Stimulated activated naive CD8-positive, alpha-beta T cell treated with anti-CD3 and anti-CD28 coated beads, Interleukin-15, Interleukin-2, amounts not matched to agents 100 ng/mL and 50 ng/mL, for 24 hours (primary cell): Measurements from ENCODE around the gene HHLA2.

ENCODE experiments used
- H3K27ac Mint-ChIP-seq: one replicate; pipeline ENCODE4 v1.8.0; 2021; ENCODE audit warnings: mild to moderate bottlenecking, mixed read lengths
- H3K27me3 Mint-ChIP-seq: one replicate; pipeline ENCODE4 v1.8.0; 2021; ENCODE audit warnings: mixed read lengths
- H3K36me3 Mint-ChIP-seq: one replicate; pipeline ENCODE4 v1.8.0; 2021; ENCODE audit warnings: low read depth, mixed read lengths
- H3K4me1 Mint-ChIP-seq: one replicate; pipeline ENCODE4 v1.8.0; 2021; ENCODE audit warnings: low read depth, mixed read lengths
- H3K4me3 Mint-ChIP-seq: one replicate; pipeline ENCODE4 v1.8.0; 2021; ENCODE audit warnings: mild to moderate bottlenecking, mixed read lengths
- H3K9me3 Mint-ChIP-seq: one replicate; pipeline ENCODE4 v1.8.0; 2021; ENCODE audit warnings: mixed read lengths

The HHLA2 gene

DNA sequence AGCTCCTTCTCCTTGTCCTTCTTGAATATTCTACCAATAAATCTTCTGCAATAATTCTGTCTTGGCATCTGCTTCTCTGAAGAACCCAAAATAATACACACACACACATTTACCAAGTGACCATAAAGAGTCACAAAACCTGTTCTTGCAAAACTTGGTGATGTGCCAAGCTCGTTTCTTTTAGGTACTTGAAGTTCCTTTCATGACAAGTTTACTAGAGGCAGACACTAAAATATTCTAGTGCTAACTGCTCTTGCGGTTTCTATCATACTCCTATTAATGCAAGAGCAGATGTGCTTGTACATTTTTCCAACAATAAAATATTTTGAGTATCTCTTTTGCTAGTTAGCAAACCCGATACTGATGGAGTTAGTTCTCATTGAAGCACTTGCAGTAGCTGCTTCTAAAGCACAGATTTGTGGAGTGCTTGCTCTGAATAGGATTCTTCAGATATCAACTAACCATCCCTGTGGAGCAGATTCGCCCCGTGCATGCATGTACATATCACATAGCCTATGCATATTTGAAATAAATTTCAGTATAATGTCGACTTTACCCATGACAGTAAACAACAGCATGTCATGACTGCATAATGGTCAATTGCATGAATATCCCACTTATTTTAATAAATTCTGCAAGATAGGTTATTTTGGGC is 23.2 kb downstream of the HHLA2 start:
- Mint-ChIP-seq H3K36me3 (no peaks in the 10 kb centered on the region), H3K27me3 (no peaks in the 10 kb centered on the region), H3K4me3 (no peak overlapping the region), H3K27ac (no peak overlapping the region), H3K9me3 (no peaks in the 10 kb centered on the region), H3K4me1 (peaks cover 36% of the 10 kb centered on the region)

DNA sequence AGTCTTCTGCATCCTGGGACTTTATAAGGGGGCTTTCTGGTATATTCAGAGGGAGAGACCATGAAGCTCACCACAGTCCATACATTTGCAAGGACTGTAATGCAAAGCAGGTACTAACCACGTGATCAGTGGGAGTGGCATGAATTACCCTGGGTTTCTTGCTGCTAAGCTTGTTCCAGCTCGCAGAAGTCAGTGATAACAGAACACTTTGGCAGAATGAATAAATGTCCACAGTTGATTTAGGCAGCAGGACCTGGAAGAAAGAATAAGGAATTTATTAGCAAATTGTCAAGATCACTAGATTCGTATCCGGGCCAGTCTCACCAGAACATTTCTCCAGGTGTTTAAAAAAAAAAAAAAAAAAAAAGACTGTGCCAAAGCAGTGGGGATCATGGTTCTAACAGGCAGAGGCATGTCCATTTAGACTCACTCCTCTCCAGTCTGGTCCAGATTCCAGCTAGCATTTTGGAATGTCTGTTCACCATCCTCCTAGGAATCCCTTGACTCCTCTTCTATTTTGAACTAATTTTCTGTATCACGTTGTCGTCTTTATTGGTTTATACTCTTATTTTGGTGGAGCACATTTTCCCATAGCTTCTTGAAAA is 24.5 kb downstream of the HHLA2 start:
- H3K4me1 Mint-ChIP-seq, result peaks cover 36% of the 10 kb centered on the region
- no peak overlapping the region for H3K4me3 Mint-ChIP-seq
- peaks cover under 1% of the 10 kb centered on the region for H3K36me3 Mint-ChIP-seq
- H3K27ac Mint-ChIP-seq, result no peak overlapping the region
- H3K27me3 Mint-ChIP-seq, result no peaks in the 10 kb centered on the region
- H3K9me3 Mint-ChIP-seq, result no peaks in the 10 kb centered on the region

DNA sequence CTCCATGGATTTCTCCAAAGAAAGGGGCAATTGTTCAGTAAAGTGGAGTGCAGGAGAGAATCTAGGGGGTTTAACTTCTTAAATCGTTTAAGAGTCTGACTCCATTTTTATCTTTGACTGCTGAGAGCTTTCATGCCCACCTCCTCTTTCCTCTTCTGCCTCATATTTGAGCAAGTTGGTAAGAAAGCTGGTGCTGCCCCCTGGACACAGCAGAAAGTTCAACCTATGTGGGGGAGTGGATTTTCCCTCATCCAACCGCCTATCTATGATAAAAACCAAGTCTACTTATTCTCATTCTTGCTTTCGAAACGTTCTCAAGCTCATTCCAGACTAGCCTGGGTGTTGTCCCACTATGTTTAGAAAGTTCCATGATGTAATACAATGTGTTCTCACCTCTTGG is 26.0 kb downstream of the HHLA2 start:
- H3K36me3 Mint-ChIP-seq, result peaks cover 5% of the 10 kb centered on the region
- no peak overlapping the region for H3K27ac Mint-ChIP-seq
- H3K27me3 Mint-ChIP-seq, result no peaks in the 10 kb centered on the region

DNA sequence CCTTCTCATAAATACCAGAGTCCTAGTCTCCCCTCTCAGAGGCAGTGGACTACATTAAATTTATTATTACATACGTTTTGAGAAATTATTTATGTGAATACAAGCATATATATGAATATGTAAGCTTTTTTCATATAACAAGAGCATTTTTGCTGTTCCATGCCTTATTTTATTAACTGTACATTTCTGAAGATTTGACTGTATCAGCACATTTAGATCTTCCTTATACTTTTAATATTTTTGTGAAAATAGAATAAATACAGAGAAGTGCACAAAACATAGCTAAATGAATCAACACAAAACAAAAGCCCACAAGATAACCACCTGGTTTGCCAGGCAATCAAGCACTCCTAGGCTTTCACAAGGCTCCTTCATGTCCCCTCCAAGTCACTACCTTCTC is 27.8 kb downstream of the HHLA2 start:
- Mint-ChIP-seq H3K9me3 (peaks cover 8% of the 10 kb centered on the region), H3K4me1 (peaks cover 42% of the 10 kb centered on the region), H3K4me3 (no peak overlapping the region), H3K27me3 (no peaks in the 10 kb centered on the region), H3K27ac (no peak overlapping the region), H3K36me3 (peaks cover 5% of the 10 kb centered on the region)

More for the DNA sequence above, 26.0 kb downstream of the HHLA2 start:
- H3K9me3 Mint-ChIP-seq, result peaks cover 6% of the 10 kb centered on the region
- no peak overlapping the region for H3K4me3 Mint-ChIP-seq
- peaks cover 39% of the 10 kb centered on the region for H3K4me1 Mint-ChIP-seq

DNA sequence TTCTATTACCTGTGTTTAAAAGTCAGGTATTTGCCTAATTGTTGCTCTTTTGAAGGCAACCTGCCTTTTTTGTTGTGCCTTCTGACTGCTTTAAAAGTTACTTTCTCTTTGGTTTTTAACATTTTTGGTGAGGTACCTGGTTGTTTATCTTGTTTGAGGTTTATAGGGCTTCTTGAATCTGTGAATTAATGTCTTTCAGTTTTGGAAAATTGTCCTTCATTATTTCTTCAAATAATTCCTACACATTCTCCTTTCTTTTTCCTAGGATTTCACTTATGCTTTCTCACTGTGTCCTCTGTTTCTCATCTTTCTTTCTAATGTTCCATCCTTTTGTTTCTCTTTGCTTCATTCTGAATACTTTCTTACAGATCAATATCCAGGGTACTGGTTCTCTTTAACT is 30.8 kb downstream of the HHLA2 start:
- Mint-ChIP-seq H3K36me3 (peaks cover 5% of the 10 kb centered on the region), H3K4me1 (peaks cover 41% of the 10 kb centered on the region), H3K4me3 (no peak overlapping the region), H3K27me3 (no peaks in the 10 kb centered on the region), H3K27ac (no peak overlapping the region), H3K9me3 (peaks cover 8% of the 10 kb centered on the region)

DNA sequence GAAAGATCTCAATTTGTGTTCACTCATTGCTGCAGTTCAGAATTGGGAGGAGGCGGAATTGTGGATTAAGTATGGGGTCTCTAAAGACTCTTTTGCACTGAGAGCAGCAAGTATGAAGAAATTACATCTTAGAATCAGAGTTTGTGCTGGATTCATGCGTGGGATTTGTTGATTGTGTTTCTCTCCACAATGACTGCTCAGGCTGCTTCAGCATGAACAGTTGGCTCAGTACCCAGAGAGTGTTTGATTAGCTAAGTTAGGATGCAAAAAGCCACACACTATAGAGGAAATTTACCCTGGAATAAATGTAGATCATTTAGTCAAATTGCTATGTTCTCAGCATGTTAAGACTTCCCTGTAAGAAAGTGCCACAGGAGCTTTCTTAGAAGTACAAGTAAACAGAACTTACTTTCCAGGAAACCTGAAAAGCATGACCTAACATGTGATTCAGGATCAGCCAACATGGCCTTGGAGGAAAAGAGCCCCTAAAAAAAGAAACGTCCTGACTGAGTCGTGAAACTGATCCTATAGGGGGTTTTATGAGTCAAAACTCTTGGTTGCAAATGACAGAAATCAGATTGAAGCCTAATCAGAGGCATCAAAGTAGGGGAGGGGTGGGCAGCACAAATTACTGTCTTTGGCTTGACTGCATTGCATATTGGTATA is 32.6 kb downstream of the HHLA2 start:
- H3K9me3 Mint-ChIP-seq, result peaks cover 8% of the 10 kb centered on the region
- no peak overlapping the region for H3K4me3 Mint-ChIP-seq
- peak overlapping the region; percentile 28 for H3K27ac Mint-ChIP-seq
- peaks cover 33% of the 10 kb centered on the region for H3K4me1 Mint-ChIP-seq
- H3K27me3 Mint-ChIP-seq, result no peaks in the 10 kb centered on the region
- H3K36me3 Mint-ChIP-seq, result peaks cover 5% of the 10 kb centered on the region

DNA sequence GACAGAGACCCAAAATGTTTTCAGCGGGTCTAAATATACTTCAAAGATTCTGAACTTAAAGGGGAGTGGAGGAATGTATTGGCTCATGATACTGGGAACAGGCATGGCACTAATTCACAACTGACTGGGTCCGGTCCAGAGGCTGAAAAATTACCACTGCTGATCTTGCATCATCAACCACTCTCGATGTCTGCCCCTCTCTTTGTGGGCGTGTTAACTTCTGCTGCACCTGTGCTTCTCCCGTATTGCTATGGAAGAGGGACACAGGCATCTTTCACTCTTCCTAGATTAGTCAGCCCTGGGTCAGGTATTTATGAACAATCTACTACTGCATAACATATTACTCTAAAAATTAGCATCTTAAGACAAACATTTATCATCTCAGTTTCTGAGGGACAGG is 33.2 kb downstream of the HHLA2 start:
- H3K9me3 Mint-ChIP-seq, result peaks cover 8% of the 10 kb centered on the region

DNA sequence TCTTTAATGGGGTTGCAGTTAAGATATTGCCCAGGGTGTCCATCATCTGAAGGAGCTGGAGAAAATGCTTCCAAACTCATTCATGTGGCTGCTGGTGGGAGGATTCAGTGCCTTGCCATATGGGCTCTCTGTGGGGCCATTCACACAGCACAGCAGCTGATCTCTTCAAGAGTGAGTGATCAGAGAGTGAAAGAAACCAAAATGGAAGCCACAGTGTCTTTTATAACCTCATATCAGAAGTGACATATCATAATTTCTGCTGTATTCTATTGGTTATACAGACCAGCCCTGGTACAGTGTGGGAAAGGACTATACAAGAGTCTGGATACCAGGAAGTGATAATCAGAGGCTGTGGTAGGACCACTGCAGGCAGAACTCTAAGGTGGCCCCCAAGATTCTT is 33.6 kb downstream of the HHLA2 start:
- peaks cover 5% of the 10 kb centered on the region for H3K36me3 Mint-ChIP-seq
- peaks cover 8% of the 10 kb centered on the region for H3K9me3 Mint-ChIP-seq
- no peak overlapping the region for H3K4me3 Mint-ChIP-seq
- H3K27ac Mint-ChIP-seq, result no peak overlapping the region
- peaks cover 33% of the 10 kb centered on the region for H3K4me1 Mint-ChIP-seq
- H3K27me3 Mint-ChIP-seq, result no peaks in the 10 kb centered on the region

More for the DNA sequence above, 33.2 kb downstream of the HHLA2 start:
- no peaks in the 10 kb centered on the region for H3K27me3 Mint-ChIP-seq
- H3K4me1 Mint-ChIP-seq, result peaks cover 33% of the 10 kb centered on the region
- H3K4me3 Mint-ChIP-seq, result no peak overlapping the region
- H3K27ac Mint-ChIP-seq, result peak overlapping the region; percentile 28
- H3K36me3 Mint-ChIP-seq, result peaks cover 5% of the 10 kb centered on the region

DNA sequence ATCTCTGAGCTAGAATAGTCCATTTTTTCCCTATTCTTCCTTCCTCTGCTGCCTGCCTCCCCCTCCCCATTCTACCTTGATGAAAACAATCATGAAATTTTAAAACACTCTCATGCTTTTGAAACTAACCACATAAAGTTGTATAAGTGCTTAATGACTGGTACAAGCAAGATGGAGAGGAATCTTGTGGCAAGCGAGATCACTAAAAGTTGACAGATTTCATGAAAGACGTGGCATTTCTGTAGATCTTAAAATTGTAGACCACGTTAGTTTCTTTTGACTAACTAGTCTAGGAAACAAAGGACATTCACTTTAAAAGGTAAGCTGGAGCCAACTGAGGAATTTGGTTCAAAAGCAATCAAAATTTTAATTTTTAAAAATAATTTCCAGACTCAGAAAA is 35.4 kb downstream of the HHLA2 start:
- peaks cover 4% of the 10 kb centered on the region for H3K9me3 Mint-ChIP-seq
- H3K27ac Mint-ChIP-seq, result no peak overlapping the region
- no peaks in the 10 kb centered on the region for H3K27me3 Mint-ChIP-seq
- H3K36me3 Mint-ChIP-seq, result no peaks in the 10 kb centered on the region
- no peak overlapping the region for H3K4me3 Mint-ChIP-seq
- peaks cover 33% of the 10 kb centered on the region for H3K4me1 Mint-ChIP-seq

DNA sequence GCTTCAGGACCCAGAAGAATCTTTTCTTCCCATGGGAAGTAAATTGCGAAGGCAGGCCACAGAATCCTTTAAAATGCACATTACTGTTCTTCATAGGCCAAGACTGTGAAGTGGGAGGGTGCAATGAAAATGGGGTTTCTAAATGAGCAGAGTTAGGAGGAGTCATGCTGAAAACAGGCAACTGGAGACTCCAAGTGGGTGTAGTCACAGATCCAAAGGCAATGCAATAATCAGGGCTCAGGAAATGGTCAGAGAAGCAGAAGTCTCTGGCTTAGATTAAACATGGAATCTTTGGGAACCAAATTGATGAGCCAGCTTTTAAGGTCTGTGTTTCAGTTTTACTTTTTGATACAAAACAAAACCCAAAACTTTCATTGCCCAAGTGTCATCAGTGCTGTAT is 37.6 kb downstream of the HHLA2 start:
- Mint-ChIP-seq H3K27me3 (no peaks in the 10 kb centered on the region), H3K4me1 (peaks cover 20% of the 10 kb centered on the region), H3K9me3 (no peaks in the 10 kb centered on the region), H3K4me3 (no peak overlapping the region), H3K27ac (no peak overlapping the region), H3K36me3 (no peaks in the 10 kb centered on the region)

DNA sequence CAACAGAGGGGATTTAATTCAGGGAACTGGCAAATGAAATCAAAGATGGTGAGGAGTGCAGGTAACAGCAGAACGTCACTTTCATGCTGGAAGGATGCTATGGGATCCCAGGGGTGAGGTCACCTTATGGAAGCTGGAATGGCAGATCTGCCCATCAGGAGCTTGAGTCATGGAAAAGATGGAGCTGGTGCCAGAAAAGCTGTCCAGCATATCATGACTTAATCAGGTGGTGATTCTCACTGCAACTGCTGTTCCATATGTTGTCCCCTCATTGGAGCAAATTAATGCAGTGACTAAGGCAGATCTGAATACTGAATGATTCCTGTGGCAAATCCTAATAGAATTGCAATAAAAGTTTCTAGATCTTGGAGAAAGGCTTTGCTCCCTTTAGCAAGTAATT is 38.4 kb downstream of the HHLA2 start:
- Mint-ChIP-seq H3K27ac (no peak overlapping the region), H3K36me3 (no peaks in the 10 kb centered on the region), H3K4me1 (peaks cover 14% of the 10 kb centered on the region), H3K9me3 (no peaks in the 10 kb centered on the region), H3K27me3 (no peaks in the 10 kb centered on the region), H3K4me3 (no peak overlapping the region)

DNA sequence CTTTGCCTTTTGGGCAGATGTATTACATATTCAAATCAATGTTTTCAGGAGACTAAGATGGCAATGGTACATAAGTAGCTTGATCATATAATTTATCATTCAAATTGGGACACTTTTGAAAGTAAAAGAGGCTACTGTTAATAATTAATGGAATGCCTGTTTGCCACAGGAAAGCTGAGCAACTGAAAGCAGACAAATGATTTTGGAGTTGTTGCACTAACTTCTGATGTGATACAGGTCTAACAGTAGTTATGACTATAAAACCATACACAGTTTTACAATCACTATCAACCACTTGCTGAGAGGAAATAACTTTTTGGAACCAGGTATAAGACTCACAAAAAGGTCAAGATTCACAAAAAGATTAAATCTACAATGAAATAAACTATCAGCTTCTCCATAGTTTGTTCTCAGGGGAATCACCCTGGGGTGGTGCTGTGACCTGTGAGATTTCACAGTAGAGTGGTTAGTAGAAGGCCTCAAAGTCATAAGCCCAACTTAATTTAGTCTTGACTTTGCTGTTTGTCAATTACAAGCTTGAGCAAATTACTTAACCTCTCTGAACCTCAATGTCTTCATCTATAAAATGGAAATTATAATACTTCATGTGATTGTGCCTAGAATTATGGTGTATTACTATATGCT is 42.7 kb downstream of the HHLA2 start:
- Mint-ChIP-seq H3K9me3 (no peaks in the 10 kb centered on the region), H3K4me1 (peaks cover 18% of the 10 kb centered on the region), H3K4me3 (no peak overlapping the region), H3K36me3 (no peaks in the 10 kb centered on the region), H3K27me3 (no peaks in the 10 kb centered on the region), H3K27ac (no peak overlapping the region)

DNA sequence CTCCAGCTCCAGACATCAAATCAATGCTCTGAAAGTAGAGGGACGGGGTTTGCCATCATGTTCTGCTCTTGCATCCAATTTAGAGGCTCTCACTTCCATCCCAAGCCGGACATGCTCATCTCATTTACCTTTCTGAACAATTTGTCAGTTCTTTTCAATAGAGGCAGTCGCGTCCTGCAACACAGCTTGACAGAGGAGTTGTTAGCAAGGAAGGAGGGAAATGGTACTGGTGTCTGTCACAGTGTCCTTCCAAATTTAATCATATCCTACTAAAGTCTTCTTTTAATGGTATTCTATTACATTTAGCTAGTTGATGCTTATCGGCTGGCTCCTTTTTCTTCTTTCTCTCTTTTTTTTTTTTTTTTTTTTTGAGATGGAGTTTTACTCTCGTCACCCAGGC is 45.6 kb downstream of the HHLA2 start:
- H3K27me3 Mint-ChIP-seq, result no peaks in the 10 kb centered on the region
- no peaks in the 10 kb centered on the region for H3K36me3 Mint-ChIP-seq
- peaks cover 22% of the 10 kb centered on the region for H3K4me1 Mint-ChIP-seq
- H3K9me3 Mint-ChIP-seq, result no peaks in the 10 kb centered on the region
- H3K27ac Mint-ChIP-seq, result no peak overlapping the region
- H3K4me3 Mint-ChIP-seq, result no peak overlapping the region

DNA sequence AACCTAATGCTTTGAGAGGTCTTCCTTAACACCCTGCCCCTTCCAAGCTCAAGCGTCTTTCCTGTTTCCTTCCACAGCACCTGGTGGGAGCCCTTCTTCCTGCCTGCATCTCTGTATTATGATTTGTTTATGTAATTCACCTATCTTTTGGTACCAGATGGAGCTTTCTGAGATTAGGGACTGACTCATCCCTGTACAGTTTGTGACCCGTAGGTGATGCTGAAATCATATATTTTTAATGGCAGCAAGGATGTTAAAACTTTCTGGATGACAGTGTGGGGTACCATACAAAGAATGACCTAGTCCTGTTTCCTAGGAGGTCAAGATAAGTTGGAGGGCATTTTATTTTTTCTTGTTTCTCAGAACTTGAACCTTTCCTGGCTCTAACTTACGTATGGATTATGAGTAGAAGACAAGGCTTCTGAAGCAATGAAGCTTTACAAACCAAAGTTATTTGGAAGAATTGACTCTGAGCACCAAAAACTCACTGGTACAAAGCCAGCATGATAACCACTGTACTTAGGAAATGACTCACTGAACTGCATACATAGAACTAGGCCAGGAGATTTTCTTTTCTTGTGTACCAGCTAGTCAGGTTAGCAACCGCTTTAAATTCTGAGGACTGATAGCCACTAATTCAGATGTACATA is 46.6 kb downstream of the HHLA2 start:
- no peaks in the 10 kb centered on the region for H3K27me3 Mint-ChIP-seq
- peaks cover 22% of the 10 kb centered on the region for H3K4me1 Mint-ChIP-seq
- H3K36me3 Mint-ChIP-seq, result no peaks in the 10 kb centered on the region
- H3K9me3 Mint-ChIP-seq, result no peaks in the 10 kb centered on the region
- H3K4me3 Mint-ChIP-seq, result no peak overlapping the region
- peak overlapping the region; percentile 15 for H3K27ac Mint-ChIP-seq

DNA sequence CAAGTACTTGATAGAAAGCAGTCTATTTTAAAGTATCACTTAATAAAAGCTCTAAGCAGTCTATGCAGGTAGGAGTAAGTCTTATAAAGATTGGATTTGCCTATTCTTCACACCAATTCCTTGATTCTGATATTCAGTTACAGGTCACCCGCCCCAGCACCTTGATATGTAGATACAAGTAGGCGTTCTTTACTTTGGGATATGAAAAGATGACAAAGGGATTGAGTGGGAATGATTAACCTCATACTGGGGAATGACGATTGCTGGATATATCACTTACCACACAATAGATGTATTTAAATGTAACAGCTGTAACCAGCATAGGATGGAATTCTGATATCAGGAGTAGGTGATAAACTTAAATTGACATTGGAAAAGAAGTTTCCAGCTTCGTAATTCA is 47.1 kb downstream of the HHLA2 start:
- Mint-ChIP-seq H3K27ac (no peak overlapping the region), H3K36me3 (no peaks in the 10 kb centered on the region), H3K4me1 (peaks cover 22% of the 10 kb centered on the region), H3K9me3 (no peaks in the 10 kb centered on the region), H3K4me3 (no peak overlapping the region), H3K27me3 (no peaks in the 10 kb centered on the region)
